ENCODE results near the gene TYMS. TPM values are rescaled to one million over a fixed set of nuclear protein-coding genes. Genes with fewer than 3 reads are reported as not detected.

Gene TYMS
- total and polyA plus RNA-seq, 9 of the 15 experiments (the other 6 are each of a cell fraction or from before 2014, with no cell fraction given): 69.1 to 409 (median 175) TPM

DNA sequence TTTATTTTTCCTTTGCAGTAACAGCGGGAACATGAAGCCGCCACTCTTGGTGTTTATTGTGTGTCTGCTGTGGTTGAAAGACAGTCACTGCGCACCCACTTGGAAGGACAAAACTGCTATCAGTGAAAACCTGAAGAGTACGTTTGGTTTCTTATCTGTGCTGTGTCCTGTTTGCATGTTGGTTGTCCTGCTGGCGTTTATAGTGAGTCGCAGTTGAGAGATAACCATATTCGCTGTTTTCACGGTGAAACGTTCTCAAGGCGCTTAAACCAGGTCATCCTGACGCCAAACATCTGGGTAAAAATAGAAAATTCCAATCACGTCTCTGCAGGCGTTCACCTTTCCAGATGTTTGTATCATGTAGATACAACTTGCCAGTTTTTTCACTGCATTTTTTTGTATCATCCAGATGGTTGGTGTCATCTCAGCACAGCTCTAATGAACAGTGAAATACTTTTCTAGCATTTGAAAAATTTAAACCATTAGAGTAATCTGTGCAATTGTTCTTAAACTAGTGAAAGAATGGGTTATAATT is 39.4 kb upstream of the TYMS start (continued):
- TF ChIP-seq, protein P1, sequence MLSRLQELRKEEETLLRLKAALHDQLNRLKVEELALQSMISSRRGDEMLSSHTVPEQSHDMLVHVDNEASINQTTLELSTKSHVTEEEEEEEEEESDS (CRISPR knock-in tag; IDR thresholded peaks at IDR 0.05): no peak
- no peak for TF ChIP-seq HNRNPH1 (optimal IDR thresholded peaks at IDR 0.05; ENCODE audit: low read depth, low read length)
- TF ChIP-seq, protein P2, sequence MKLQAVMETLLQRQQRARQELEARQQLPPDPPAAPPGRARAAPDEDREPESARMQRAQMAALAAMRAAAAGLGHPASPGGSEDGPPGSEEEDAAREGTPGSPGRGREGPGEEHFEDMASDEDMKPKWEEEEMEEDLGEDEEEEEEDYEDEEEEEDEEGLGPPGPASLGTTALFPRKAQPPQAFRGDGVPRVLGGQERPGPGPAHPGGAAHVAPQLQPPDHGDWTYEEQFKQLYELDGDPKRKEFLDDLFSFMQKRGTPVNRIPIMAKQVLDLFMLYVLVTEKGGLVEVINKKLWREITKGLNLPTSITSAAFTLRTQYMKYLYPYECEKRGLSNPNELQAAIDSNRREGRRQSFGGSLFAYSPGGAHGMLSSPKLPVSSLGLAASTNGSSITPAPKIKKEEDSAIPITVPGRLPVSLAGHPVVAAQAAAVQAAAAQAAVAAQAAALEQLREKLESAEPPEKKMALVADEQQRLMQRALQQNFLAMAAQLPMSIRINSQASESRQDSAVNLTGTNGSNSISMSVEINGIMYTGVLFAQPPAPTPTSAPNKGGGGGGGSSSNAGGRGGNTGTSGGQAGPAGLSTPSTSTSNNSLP (IDR thresholded peaks at IDR 0.05; ENCODE audit: borderline replicate concordance, low read depth, low read length): peak; percentile 86; the same call in 1 of the 2 replicates
- no peak for TF ChIP-seq TFAM (CRISPR knock-in tag; conservative IDR thresholded peaks at IDR 0.05)
- TF ChIP-seq SNRNP70 (optimal IDR thresholded peaks at IDR 0.05; ENCODE audit: low read depth, low read length): no peak
- TF ChIP-seq TCF3 (CRISPR knock-in tag; IDR thresholded peaks at IDR 0.05): peak; percentile 98
- TF ChIP-seq HEY1 (CRISPR knock-in tag; IDR thresholded peaks at IDR 0.05; ENCODE audit: borderline replicate concordance): no peak
- TF ChIP-seq, protein P3, sequence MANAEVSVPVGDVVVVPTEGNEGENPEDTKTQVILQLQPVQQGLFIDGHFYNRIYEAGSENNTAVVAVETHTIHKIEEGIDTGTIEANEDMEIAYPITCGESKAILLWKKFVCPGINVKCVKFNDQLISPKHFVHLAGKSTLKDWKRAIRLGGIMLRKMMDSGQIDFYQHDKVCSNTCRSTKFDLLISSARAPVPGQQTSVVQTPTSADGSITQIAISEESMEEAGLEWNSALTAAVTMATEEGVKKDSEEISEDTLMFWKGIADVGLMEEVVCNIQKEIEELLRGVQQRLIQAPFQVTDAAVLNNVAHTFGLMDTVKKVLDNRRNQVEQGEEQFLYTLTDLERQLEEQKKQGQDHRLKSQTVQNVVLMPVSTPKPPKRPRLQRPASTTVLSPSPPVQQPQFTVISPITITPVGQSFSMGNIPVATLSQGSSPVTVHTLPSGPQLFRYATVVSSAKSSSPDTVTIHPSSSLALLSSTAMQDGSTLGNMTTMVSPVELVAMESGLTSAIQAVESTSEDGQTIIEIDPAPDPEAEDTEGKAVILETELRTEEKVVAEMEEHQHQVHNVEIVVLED (CRISPR knock-in tag; IDR thresholded peaks at IDR 0.05): no peak
- TF ChIP-seq ZNF124 (CRISPR knock-in tag; IDR thresholded peaks at IDR 0.05): no peak
- TF ChIP-seq NFRKB (IDR thresholded peaks at IDR 0.05; ENCODE audit: low read depth): no peak
- peak; percentile 73; the same call in 1 of the 2 replicates for TF ChIP-seq ESRRA (IDR thresholded peaks at IDR 0.05; ENCODE audit: borderline replicate concordance, low read depth)
- TF ChIP-seq RB1 (IDR thresholded peaks at IDR 0.05; ENCODE audit: low read depth): 0 out of 2 replicates have a peak, but pooled peaks have one; percentile 8
- TF ChIP-seq, protein P4, sequence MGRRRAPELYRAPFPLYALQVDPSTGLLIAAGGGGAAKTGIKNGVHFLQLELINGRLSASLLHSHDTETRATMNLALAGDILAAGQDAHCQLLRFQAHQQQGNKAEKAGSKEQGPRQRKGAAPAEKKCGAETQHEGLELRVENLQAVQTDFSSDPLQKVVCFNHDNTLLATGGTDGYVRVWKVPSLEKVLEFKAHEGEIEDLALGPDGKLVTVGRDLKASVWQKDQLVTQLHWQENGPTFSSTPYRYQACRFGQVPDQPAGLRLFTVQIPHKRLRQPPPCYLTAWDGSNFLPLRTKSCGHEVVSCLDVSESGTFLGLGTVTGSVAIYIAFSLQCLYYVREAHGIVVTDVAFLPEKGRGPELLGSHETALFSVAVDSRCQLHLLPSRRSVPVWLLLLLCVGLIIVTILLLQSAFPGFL (CRISPR knock-in tag; IDR thresholded peaks at IDR 0.05): no peak
- TF ChIP-seq SMARCE1 (IDR thresholded peaks at IDR 0.05): peak; percentile 95
- TF ChIP-seq, protein P5, sequence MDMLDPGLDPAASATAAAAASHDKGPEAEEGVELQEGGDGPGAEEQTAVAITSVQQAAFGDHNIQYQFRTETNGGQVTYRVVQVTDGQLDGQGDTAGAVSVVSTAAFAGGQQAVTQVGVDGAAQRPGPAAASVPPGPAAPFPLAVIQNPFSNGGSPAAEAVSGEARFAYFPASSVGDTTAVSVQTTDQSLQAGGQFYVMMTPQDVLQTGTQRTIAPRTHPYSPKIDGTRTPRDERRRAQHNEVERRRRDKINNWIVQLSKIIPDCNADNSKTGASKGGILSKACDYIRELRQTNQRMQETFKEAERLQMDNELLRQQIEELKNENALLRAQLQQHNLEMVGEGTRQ (CRISPR knock-in tag; IDR thresholded peaks at IDR 0.05): no peak
- no peak; the same call in 1 of the 2 replicates for TF ChIP-seq GATAD2A (IDR thresholded peaks at IDR 0.05)
- peak; percentile 96 for TF ChIP-seq SMARCA4 (IDR thresholded peaks at IDR 0.05)
- TF ChIP-seq, protein P6, sequence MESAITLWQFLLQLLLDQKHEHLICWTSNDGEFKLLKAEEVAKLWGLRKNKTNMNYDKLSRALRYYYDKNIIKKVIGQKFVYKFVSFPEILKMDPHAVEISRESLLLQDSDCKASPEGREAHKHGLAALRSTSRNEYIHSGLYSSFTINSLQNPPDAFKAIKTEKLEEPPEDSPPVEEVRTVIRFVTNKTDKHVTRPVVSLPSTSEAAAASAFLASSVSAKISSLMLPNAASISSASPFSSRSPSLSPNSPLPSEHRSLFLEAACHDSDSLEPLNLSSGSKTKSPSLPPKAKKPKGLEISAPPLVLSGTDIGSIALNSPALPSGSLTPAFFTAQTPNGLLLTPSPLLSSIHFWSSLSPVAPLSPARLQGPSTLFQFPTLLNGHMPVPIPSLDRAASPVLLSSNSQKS (CRISPR knock-in tag; IDR thresholded peaks at IDR 0.05): no peak
- no peak for TF ChIP-seq ZFPM2 (CRISPR knock-in tag; IDR thresholded peaks at IDR 0.05)
- TF ChIP-seq, protein P7, sequence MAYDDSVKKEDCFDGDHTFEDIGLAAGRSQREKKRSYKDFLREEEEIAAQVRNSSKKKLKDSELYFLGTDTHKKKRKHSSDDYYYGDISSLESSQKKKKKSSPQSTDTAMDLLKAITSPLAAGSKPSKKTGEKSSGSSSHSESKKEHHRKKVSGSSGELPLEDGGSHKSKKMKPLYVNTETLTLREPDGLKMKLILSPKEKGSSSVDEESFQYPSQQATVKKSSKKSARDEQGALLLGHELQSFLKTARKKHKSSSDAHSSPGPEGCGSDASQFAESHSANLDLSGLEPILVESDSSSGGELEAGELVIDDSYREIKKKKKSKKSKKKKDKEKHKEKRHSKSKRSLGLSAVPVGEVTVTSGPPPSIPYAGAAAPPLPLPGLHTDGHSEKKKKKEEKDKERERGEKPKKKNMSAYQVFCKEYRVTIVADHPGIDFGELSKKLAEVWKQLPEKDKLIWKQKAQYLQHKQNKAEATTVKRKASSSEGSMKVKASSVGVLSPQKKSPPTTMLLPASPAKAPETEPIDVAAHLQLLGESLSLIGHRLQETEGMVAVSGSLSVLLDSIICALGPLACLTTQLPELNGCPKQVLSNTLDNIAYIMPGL (CRISPR knock-in tag; IDR thresholded peaks at IDR 0.05): no peak
- TF ChIP-seq SREBF1 (IDR thresholded peaks at IDR 0.05; ENCODE audit: borderline replicate concordance, low read depth, low read length): no peak
- TF ChIP-seq PHB2 (IDR thresholded peaks at IDR 0.05; ENCODE audit: low read depth): peak; percentile 97
